K562 (cell line): ENCODE measurements around the gene RGL2. TPM values are rescaled to one million over a fixed set of nuclear protein-coding genes. Genes with fewer than 3 reads are reported as not detected.

Experiments
- BRD4 ChIP-seq: fragments of 200-600 bp; sonication (generic); IDR thresholded peaks from 2 replicates; pipeline ENCODE4 v1.6.1; 2017; ENCODE audit warnings: inconsistent platforms
- E2F5 ChIP-seq: sonication (generic); formaldehyde crosslinking; IDR thresholded peaks from 2 replicates; pipeline ENCODE4 v1.8.0; 2022; ENCODE audit warnings: mild to moderate bottlenecking, missing genetic modification reagents
- FOXA3 ChIP-seq, 2 experiments: fragments of 450-650 bp in 1 of 2; sonication (generic) in 1 of 2; formaldehyde crosslinking; IDR thresholded peaks in 1 of 2; conservative IDR thresholded peaks in 1 of 2; 2 replicates each; pipeline versions ENCODE4 v1.4.0 to v1.8.0; 2020 to 2022; ENCODE audit warnings: mild to moderate bottlenecking in 2 of 2, missing genetic modification reagents in 1 of 2
- HDGF ChIP-seq: fragments of 450-650 bp; IDR thresholded peaks from 2 replicates; pipeline ENCODE4 v1.6.1; 2016
- HMGN3 ChIP-seq: IDR thresholded peaks from 2 replicates; pipeline ENCODE4 v1.6.1; 2011; ENCODE audit warnings: borderline replicate concordance, low read depth, mild to moderate bottlenecking, mixed read lengths, low read length; ENCODE audit not compliant: insufficient read length; ENCODE audit errors: extremely low read depth
- MYNN ChIP-seq, 2 experiments: sonication (generic); formaldehyde crosslinking in 1 of 2; IDR thresholded peaks; 2 replicates each; pipeline versions ENCODE4 v1.5.0 to v1.6.1; 2016 to 2020; ENCODE audit warnings: antibody characterized with exemption in 1 of 2, missing genetic modification reagents in 1 of 2
- NR2C1 ChIP-seq, 2 experiments: fragments of 450-650 bp; IDR thresholded peaks; 2 replicates each; pipeline ENCODE4 v1.6.1; 2017; ENCODE audit warnings: mild to moderate bottlenecking in 2 of 2, antibody characterized with exemption in 1 of 2, inconsistent platforms in 1 of 2, missing compliant biosample characterization in 1 of 2, missing genetic modification characterization in 1 of 2
- PRMT5 ChIP-seq: sonication (generic); formaldehyde crosslinking; IDR thresholded peaks from 2 replicates; pipeline ENCODE4 v1.5.0; 2020; ENCODE audit warnings: missing genetic modification reagents
- RBM15 ChIP-seq: fragments of 200-400 bp; formaldehyde crosslinking; IDR thresholded peaks from 2 replicates; pipeline ENCODE4 v1.6.1; 2018; ENCODE audit warnings: mild to moderate bottlenecking, low read length, moderate library complexity; ENCODE audit not compliant: insufficient read depth
- RBM22 ChIP-seq: fragments of 200-400 bp; formaldehyde crosslinking; IDR thresholded peaks from 2 replicates; pipeline ENCODE4 v1.6.1; 2018; ENCODE audit warnings: low read length, low read depth; ENCODE audit not compliant: poor library complexity, severe bottlenecking
- SMC3 ChIP-seq: conservative IDR thresholded peaks from 2 replicates; pipeline ENCODE4 v1.6.1; 2011; ENCODE audit warnings: low read depth, low read length, improper control_type of control experiment; ENCODE audit not compliant: insufficient read depth
- TCF7 ChIP-seq: sonication (generic); IDR thresholded peaks from 2 replicates; pipeline ENCODE4 v1.6.1; 2016; ENCODE audit warnings: antibody characterized with exemption, borderline replicate concordance
- ZC3H4 ChIP-seq: sonication (generic); formaldehyde crosslinking; IDR thresholded peaks from 2 replicates; pipeline ENCODE4 v1.9.0; 2021; ENCODE audit warnings: missing genetic modification reagents, borderline replicate concordance
- ZNF57 ChIP-seq: fragments of 450-650 bp; formaldehyde crosslinking; IDR thresholded peaks from 2 replicates; pipeline ENCODE4 v1.4.0; 2020; ENCODE audit warnings: mild to moderate bottlenecking, moderate library complexity
- ZNF695 ChIP-seq: fragments of 450-650 bp; formaldehyde crosslinking; IDR thresholded peaks from 2 replicates; pipeline ENCODE4 v1.4.0; 2020; ENCODE audit warnings: mild to moderate bottlenecking, moderate library complexity
- polyA plus RNA-seq, 8 experiments: library from polyadenylated mRNA; depleted of rRNA in 4 of 8; stranded (reverse) in 5 of 8; unstranded in 3 of 8; fragments of >200 nt; fragmentation: Nextera tagmentation in 2 of 8; fragmentation: Illumina TruSeq in 1 of 8; extraction: Ambion mirVana in 2 of 8; extraction: Trizol in 1 of 8; gene quantifications; 2 replicates each; pipeline versions ENCODE4 v1.2.1 to v1.2.3, GENCODE V29; 2011 to 2014; ENCODE audit warnings: inconsistent platforms in 1 of 8, missing spikeins in 1 of 8
- total RNA-seq, 7 experiments: library from RNA; depleted of rRNA in 6 of 7; stranded (reverse); fragments of >200 nt in 6 of 7; fragmentation: Illumina TruSeq in 2 of 7; extraction: Trizol in 2 of 7; gene quantifications; 2 replicates each; pipeline versions ENCODE4 v1.2.1 to v1.2.3, GENCODE V29; 2011 to 2021; ENCODE audit warnings: low replicate concordance in 1 of 7
- TF ChIP-seq, protein P1 (sequence below): conservative IDR thresholded peaks from 2 replicates; pipeline ENCODE4 v1.6.1; 2011; ENCODE audit warnings: low read depth, mild to moderate bottlenecking, low read length; ENCODE audit not compliant: control insufficient read depth
- TF ChIP-seq, protein P2 (sequence below): fragments of 450-650 bp; formaldehyde crosslinking; IDR thresholded peaks from 2 replicates; pipeline ENCODE4 v1.4.0; 2020; ENCODE audit warnings: mild to moderate bottlenecking, moderate library complexity
- TF ChIP-seq, protein P3 (sequence below), 2 experiments: fragments of 150-350 bp in 1 of 2; IDR thresholded peaks; 2 replicates each; pipeline ENCODE4 v1.6.1; 2012 to 2016; ENCODE audit warnings: low read depth in 2 of 2, low read length in 2 of 2, mild to moderate bottlenecking in 1 of 2, moderate library complexity in 1 of 2

Gene RGL2
- total and polyA plus RNA-seq, 9 of the 15 experiments (the other 6 are each of a cell fraction or from before 2014, with no cell fraction given) = 1.8 to 57.1 (median 19.5) TPM

DNA sequence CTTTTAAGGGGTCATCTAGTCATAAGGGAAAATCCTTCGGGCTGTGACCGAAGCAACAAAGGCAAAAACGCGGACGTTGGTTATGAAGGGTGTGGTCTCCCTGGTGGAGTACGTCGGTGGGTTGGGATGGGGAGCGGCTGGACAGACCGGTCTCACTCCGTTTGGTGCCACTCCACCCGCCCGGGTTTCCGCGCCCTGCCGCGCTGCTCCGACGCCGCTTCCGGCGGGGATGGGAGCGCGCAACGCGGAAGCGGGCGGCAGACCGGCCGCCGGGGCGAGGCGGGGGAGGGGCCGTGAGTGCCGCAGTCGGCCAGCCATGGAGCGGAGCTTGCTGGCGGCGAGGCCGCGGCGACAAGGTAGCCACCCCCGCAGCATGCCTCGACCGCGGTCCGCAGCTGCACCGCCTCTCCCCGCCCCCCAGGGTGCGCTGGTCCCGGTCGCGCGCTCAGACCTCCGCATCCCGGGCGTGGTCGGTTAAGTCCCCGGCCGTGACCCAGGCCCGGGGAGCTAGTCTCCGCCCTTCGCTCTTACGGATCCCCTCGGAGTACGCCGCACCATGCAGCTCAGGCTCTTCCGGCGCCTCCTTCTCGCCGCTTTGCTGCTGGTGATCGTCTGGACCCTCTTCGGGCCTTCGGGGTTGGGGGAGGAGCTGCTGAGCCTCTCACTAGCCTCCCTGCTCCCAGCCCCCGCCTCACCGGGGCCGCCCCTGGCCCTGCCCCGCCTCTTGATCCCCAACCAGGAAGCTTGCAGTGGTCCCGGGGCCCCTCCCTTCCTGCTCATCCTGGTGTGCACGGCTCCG lies 21.7 kb downstream of the RGL2 start, which contains the start of gene B3GALT4 (continued):
- peak; percentile 99 for TF ChIP-seq HMGN3
- no peak for TF ChIP-seq NR2C1 (IDR thresholded peaks at IDR 0.05)
- TF ChIP-seq NR2C1 (tag; IDR thresholded peaks at IDR 0.05) = peak; percentile 36
- peak; percentile 55; the same call in 1 of the 2 replicates for TF ChIP-seq TCF7
- TF ChIP-seq PRMT5 (CRISPR knock-in tag) = no peak
- no peak; a peak in 1 of 4 replicates for TF ChIP-seq FOXA3 (CRISPR knock-in tag; conservative IDR thresholded peaks at IDR 0.05 in 1 of 2, IDR thresholded peaks at IDR 0.05 in 1 of 2)
- TF ChIP-seq, protein P1, sequence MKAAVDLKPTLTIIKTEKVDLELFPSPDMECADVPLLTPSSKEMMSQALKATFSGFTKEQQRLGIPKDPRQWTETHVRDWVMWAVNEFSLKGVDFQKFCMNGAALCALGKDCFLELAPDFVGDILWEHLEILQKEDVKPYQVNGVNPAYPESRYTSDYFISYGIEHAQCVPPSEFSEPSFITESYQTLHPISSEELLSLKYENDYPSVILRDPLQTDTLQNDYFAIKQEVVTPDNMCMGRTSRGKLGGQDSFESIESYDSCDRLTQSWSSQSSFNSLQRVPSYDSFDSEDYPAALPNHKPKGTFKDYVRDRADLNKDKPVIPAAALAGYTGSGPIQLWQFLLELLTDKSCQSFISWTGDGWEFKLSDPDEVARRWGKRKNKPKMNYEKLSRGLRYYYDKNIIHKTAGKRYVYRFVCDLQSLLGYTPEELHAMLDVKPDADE = peak; percentile 97
- TF ChIP-seq BRD4 = peak; percentile 32; the same call in 1 of the 2 replicates
- TF ChIP-seq MYNN (IDR thresholded peaks at IDR 0.05) = no peak
- TF ChIP-seq MYNN (CRISPR knock-in tag; IDR thresholded peaks at IDR 0.05) = no peak
- TF ChIP-seq HDGF = no peak
- TF ChIP-seq, protein P2, sequence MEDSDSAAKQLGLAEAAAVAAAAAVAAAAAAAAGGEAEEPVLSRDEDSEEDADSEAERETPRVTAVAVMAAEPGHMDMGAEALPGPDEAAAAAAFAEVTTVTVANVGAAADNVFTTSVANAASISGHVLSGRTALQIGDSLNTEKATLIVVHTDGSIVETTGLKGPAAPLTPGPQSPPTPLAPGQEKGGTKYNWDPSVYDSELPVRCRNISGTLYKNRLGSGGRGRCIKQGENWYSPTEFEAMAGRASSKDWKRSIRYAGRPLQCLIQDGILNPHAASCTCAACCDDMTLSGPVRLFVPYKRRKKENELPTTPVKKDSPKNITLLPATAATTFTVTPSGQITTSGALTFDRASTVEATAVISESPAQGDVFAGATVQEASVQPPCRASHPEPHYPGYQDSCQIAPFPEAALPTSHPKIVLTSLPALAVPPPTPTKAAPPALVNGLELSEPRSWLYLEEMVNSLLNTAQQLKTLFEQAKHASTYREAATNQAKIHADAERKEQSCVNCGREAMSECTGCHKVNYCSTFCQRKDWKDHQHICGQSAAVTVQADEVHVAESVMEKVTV (CRISPR knock-in tag) = no peak
- peak; percentile 56 for TF ChIP-seq SMC3
- TF ChIP-seq E2F5 (CRISPR knock-in tag) = peak; percentile 96; the same call in 1 of the 2 replicates
- TF ChIP-seq ZNF695 (CRISPR knock-in tag) = peak; percentile 87; the same call in 1 of the 2 replicates
- TF ChIP-seq ZNF57 = peak; percentile 74
- TF ChIP-seq ZC3H4 = no peak; the same call in 1 of the 2 replicates
- TF ChIP-seq RBM22 = peak; percentile 96
- TF ChIP-seq, protein P3, sequence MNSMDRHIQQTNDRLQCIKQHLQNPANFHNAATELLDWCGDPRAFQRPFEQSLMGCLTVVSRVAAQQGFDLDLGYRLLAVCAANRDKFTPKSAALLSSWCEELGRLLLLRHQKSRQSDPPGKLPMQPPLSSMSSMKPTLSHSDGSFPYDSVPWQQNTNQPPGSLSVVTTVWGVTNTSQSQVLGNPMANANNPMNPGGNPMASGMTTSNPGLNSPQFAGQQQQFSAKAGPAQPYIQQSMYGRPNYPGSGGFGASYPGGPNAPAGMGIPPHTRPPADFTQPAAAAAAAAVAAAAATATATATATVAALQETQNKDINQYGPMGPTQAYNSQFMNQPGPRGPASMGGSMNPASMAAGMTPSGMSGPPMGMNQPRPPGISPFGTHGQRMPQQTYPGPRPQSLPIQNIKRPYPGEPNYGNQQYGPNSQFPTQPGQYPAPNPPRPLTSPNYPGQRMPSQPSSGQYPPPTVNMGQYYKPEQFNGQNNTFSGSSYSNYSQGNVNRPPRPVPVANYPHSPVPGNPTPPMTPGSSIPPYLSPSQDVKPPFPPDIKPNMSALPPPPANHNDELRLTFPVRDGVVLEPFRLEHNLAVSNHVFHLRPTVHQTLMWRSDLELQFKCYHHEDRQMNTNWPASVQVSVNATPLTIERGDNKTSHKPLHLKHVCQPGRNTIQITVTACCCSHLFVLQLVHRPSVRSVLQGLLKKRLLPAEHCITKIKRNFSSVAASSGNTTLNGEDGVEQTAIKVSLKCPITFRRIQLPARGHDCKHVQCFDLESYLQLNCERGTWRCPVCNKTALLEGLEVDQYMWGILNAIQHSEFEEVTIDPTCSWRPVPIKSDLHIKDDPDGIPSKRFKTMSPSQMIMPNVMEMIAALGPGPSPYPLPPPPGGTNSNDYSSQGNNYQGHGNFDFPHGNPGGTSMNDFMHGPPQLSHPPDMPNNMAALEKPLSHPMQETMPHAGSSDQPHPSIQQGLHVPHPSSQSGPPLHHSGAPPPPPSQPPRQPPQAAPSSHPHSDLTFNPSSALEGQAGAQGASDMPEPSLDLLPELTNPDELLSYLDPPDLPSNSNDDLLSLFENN (IDR thresholded peaks at IDR 0.05; ENCODE audit: low read depth in 2 of 2, low read length in 2 of 2) = peak in 1 of 2 experiments; percentile 81; a peak in 1 of 4 replicates
- no peak for TF ChIP-seq RBM15
